Liver (tissue), 9 donors: ENCODE data around the gene BDH1. TPM values are rescaled to one million over a fixed set of nuclear protein-coding genes. Genes with fewer than 3 reads are reported as not detected.
"Not testable (repeated sequence)": the region's sequence is repeated elsewhere in the genome, so short reads cannot be mapped to it uniquely, and the experiment has no call there.

Experiments used
- DNase-seq: peaks from one replicate; pipeline ENCODE4 v3.0.0-alpha.2; 2017; ENCODE audit warnings: low spot score
- H3K27ac ChIP-seq, 2 donors: one replicate each; pipeline ENCODE4 v1.7.0; 2013; ENCODE audit warnings: inconsistent platforms in 2 of 2, low read length in 2 of 2, control low read depth in 1 of 2, low read depth in 1 of 2, mild to moderate bottlenecking in 1 of 2
- H3K27me3 ChIP-seq, 4 donors: one replicate each; pipeline versions ENCODE4 v1.6.1 to v1.7.0; 2013; ENCODE audit warnings: low read length in 3 of 4, inconsistent platforms in 1 of 4, mild to moderate bottlenecking in 1 of 4, moderate library complexity in 1 of 4; ENCODE audit not compliant: control insufficient read depth in 4 of 4, insufficient read depth in 4 of 4
- H3K36me3 ChIP-seq, 4 donors: one replicate each; pipeline versions ENCODE4 v1.6.1 to v1.7.0; 2013; ENCODE audit warnings: low read length in 3 of 4, mild to moderate bottlenecking in 3 of 4, low read depth in 1 of 4, moderate library complexity in 1 of 4; ENCODE audit not compliant: control insufficient read depth in 4 of 4, insufficient read depth in 3 of 4
- H3K4me1 ChIP-seq, 4 donors: one replicate each; pipeline versions ENCODE4 v1.6.1 to v1.7.0; 2013; ENCODE audit warnings: low read length in 3 of 4, mild to moderate bottlenecking in 3 of 4, moderate library complexity in 1 of 4; ENCODE audit not compliant: control insufficient read depth in 4 of 4, insufficient read depth in 4 of 4
- H3K4me3 ChIP-seq, 3 donors: one replicate each; pipeline versions ENCODE4 v1.6.1 to v1.7.0; 2013; ENCODE audit warnings: low read length in 3 of 3, control low read depth in 1 of 3, low read depth in 1 of 3, mild to moderate bottlenecking in 1 of 3
- H3K9ac ChIP-seq, 2 donors: one replicate each; pipeline ENCODE4 v1.7.0; 2013; ENCODE audit warnings: low read length in 2 of 2, mild to moderate bottlenecking in 2 of 2, moderate library complexity in 2 of 2, control low read depth in 1 of 2, low read depth in 1 of 2
- H3K9me3 ChIP-seq, 4 donors: one replicate each; pipeline versions ENCODE4 v1.6.1 to v1.7.0; 2013; ENCODE audit warnings: low read length in 3 of 4; ENCODE audit not compliant: control insufficient read depth in 4 of 4
- EGR1 ChIP-seq, 2 donors: IDR thresholded peaks; 2 replicates each; pipeline ENCODE4 v1.6.1; 2016 to 2018; ENCODE audit warnings: antibody characterized with exemption in 2 of 2, low read depth in 2 of 2
- FOXA1 ChIP-seq: IDR thresholded peaks from 2 replicates; pipeline ENCODE4 v1.6.1; 2016; ENCODE audit warnings: antibody characterized with exemption
- FOXA2 ChIP-seq: IDR thresholded peaks from 2 replicates; pipeline ENCODE4 v1.6.1; 2016; ENCODE audit warnings: antibody characterized with exemption
- GABPA ChIP-seq, 2 donors: IDR thresholded peaks in 1 of 2; conservative IDR thresholded peaks in 1 of 2; 2 replicates each; pipeline ENCODE4 v1.6.1; 2016; ENCODE audit warnings: antibody characterized with exemption in 2 of 2, mild to moderate bottlenecking in 1 of 2, moderate library complexity in 1 of 2
- HNF4A ChIP-seq, 2 donors: conservative IDR thresholded peaks; 2 replicates each; pipeline ENCODE4 v1.6.1; 2016; ENCODE audit warnings: antibody characterized with exemption in 2 of 2, mild to moderate bottlenecking in 2 of 2
- HNF4G ChIP-seq: IDR thresholded peaks from 2 replicates; pipeline ENCODE4 v1.6.1; 2016; ENCODE audit warnings: antibody characterized with exemption
- JUND ChIP-seq, 2 donors: IDR thresholded peaks; 2 replicates each; pipeline ENCODE4 v1.6.1; 2016; ENCODE audit warnings: antibody characterized with exemption in 2 of 2
- NR2F2 ChIP-seq: IDR thresholded peaks from 2 replicates; pipeline ENCODE4 v1.6.1; 2016; ENCODE audit warnings: antibody characterized with exemption
- RAD21 ChIP-seq, 2 donors: IDR thresholded peaks; 2 replicates each; pipeline ENCODE4 v1.6.1; 2016; ENCODE audit warnings: antibody characterized with exemption in 2 of 2, mild to moderate bottlenecking in 2 of 2
- RXRA ChIP-seq, 2 donors: IDR thresholded peaks; 2 replicates each; pipeline ENCODE4 v1.6.1; 2017 to 2018; ENCODE audit warnings: antibody characterized with exemption in 2 of 2, mild to moderate bottlenecking in 1 of 2
- SP1 ChIP-seq: IDR thresholded peaks from 2 replicates; pipeline ENCODE4 v1.6.1; 2018; ENCODE audit warnings: antibody characterized with exemption, mild to moderate bottlenecking
- TAF1 ChIP-seq: conservative IDR thresholded peaks from 2 replicates; pipeline ENCODE4 v1.6.1; 2016; ENCODE audit warnings: antibody characterized with exemption, mild to moderate bottlenecking
- YY1 ChIP-seq: IDR thresholded peaks from 2 replicates; pipeline ENCODE4 v1.6.1; 2016; ENCODE audit warnings: antibody characterized with exemption, mild to moderate bottlenecking
- WGBS: extraction: QIAGEN DNeasy Blood & Tissue Kit; methylation state at CpG from one replicate; pipeline ENCODE4 v1.1.7; 2013; 5-methylcytosine and 5-hydroxymethylcytosine counted together
- polyA plus RNA-seq, 2 donors: library from polyadenylated mRNA; stranded (reverse) in 1 of 2; unstranded in 1 of 2; fragments of 200-250 nt in 1 of 2; fragments of >200 nt in 1 of 2; fragmentation: Nextera tagmentation in 1 of 2; extraction: Ambion mirVana in 1 of 2; gene quantifications; one replicate each; pipeline versions ENCODE4 v1.2.1 to v1.2.3, GENCODE V29; 2013 to 2015
- total RNA-seq, 2 donors: library from RNA; depleted of rRNA; stranded (reverse); fragments of >200 nt; gene quantifications; one replicate each; pipeline ENCODE4 v1.2.3, GENCODE V29; 2014
- TF ChIP-seq, protein P1 (sequence below): IDR thresholded peaks from 2 replicates; pipeline ENCODE4 v1.6.1; 2016; ENCODE audit warnings: antibody characterized with exemption
- TF ChIP-seq, protein P2 (sequence below): fragments of 150-350 bp; IDR thresholded peaks from 2 replicates; pipeline ENCODE4 v1.5.1; 2017; ENCODE audit warnings: improper control_type of control experiment, low read depth, low read length; ENCODE audit not compliant: missing input control
- TF ChIP-seq, protein P3 (sequence below): IDR thresholded peaks from 2 replicates; pipeline ENCODE4 v1.6.1; 2016; ENCODE audit warnings: antibody characterized with exemption, mild to moderate bottlenecking
- TF ChIP-seq, protein P4 (sequence below): IDR thresholded peaks from 2 replicates; pipeline ENCODE4 v1.6.1; 2016; ENCODE audit warnings: antibody characterized with exemption
- TF ChIP-seq, protein P5 (sequence below): IDR thresholded peaks from 2 replicates; pipeline ENCODE4 v1.6.1; 2016; ENCODE audit warnings: antibody characterized with exemption
- donor health status: healthy.
- donor health status: healthy.
- donor health status: healthy.
- donor health status: healthy.
- donor health status: healthy.

The BDH1 gene
- total and polyA plus RNA-seq, 4 donors: 49.4 to 268 (median 177) TPM

DNA sequence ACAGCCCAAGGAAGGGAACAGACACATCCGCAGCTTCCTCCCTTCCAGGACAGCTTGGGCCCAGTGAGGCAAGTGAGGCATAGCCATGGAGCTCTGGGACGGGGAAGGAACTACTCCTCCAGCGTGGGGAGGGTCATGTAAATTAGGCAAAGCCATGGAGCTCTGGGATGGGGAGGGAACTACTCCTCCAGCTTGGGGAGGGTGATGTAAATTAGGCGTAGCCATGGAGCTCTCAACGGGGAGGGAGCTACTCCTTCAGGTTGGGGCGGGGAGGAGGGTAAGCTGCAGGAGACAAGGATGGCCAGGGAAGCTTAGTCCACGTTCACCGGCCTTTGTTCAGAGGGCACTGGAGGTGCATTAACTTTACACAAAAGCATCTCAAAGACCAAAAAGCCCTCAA, 21.1 kb upstream of the BDH1 start:
- Histone ChIP-seq H3K9me3 (no peaks in the 10 kb centered on the region), H3K27ac (no peak overlapping the region), H3K27me3 (no peaks in the 10 kb centered on the region), H3K9ac (no peak overlapping the region), H3K36me3 (no peaks in the 10 kb centered on the region), H3K4me3 (no peak overlapping the region), H3K4me1 (peaks cover 0 to 21% (median 13%) of the 10 kb centered on the region in 4 donors)
- peak; percentile 28 for DNase-seq
- WGBS: 91% methylated on average over 8 of the region's 8 CpGs
- TF ChIP-seq HNF4A (conservative IDR thresholded peaks at IDR 0.05): no peak
- TF ChIP-seq, protein P1, sequence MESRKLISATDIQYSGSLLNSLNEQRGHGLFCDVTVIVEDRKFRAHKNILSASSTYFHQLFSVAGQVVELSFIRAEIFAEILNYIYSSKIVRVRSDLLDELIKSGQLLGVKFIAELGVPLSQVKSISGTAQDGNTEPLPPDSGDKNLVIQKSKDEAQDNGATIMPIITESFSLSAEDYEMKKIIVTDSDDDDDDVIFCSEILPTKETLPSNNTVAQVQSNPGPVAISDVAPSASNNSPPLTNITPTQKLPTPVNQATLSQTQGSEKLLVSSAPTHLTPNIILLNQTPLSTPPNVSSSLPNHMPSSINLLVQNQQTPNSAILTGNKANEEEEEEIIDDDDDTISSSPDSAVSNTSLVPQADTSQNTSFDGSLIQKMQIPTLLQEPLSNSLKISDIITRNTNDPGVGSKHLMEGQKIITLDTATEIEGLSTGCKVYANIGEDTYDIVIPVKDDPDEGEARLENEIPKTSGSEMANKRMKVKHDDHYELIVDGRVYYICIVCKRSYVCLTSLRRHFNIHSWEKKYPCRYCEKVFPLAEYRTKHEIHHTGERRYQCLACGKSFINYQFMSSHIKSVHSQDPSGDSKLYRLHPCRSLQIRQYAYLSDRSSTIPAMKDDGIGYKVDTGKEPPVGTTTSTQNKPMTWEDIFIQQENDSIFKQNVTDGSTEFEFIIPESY: no peak
- TF ChIP-seq FOXA1: no peak
- TF ChIP-seq, protein P2, sequence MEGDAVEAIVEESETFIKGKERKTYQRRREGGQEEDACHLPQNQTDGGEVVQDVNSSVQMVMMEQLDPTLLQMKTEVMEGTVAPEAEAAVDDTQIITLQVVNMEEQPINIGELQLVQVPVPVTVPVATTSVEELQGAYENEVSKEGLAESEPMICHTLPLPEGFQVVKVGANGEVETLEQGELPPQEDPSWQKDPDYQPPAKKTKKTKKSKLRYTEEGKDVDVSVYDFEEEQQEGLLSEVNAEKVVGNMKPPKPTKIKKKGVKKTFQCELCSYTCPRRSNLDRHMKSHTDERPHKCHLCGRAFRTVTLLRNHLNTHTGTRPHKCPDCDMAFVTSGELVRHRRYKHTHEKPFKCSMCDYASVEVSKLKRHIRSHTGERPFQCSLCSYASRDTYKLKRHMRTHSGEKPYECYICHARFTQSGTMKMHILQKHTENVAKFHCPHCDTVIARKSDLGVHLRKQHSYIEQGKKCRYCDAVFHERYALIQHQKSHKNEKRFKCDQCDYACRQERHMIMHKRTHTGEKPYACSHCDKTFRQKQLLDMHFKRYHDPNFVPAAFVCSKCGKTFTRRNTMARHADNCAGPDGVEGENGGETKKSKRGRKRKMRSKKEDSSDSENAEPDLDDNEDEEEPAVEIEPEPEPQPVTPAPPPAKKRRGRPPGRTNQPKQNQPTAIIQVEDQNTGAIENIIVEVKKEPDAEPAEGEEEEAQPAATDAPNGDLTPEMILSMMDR: no peak
- no peak for TF ChIP-seq YY1
- TF ChIP-seq FOXA2: no peak
- no peak for TF ChIP-seq SP1
- TF ChIP-seq, protein P3, sequence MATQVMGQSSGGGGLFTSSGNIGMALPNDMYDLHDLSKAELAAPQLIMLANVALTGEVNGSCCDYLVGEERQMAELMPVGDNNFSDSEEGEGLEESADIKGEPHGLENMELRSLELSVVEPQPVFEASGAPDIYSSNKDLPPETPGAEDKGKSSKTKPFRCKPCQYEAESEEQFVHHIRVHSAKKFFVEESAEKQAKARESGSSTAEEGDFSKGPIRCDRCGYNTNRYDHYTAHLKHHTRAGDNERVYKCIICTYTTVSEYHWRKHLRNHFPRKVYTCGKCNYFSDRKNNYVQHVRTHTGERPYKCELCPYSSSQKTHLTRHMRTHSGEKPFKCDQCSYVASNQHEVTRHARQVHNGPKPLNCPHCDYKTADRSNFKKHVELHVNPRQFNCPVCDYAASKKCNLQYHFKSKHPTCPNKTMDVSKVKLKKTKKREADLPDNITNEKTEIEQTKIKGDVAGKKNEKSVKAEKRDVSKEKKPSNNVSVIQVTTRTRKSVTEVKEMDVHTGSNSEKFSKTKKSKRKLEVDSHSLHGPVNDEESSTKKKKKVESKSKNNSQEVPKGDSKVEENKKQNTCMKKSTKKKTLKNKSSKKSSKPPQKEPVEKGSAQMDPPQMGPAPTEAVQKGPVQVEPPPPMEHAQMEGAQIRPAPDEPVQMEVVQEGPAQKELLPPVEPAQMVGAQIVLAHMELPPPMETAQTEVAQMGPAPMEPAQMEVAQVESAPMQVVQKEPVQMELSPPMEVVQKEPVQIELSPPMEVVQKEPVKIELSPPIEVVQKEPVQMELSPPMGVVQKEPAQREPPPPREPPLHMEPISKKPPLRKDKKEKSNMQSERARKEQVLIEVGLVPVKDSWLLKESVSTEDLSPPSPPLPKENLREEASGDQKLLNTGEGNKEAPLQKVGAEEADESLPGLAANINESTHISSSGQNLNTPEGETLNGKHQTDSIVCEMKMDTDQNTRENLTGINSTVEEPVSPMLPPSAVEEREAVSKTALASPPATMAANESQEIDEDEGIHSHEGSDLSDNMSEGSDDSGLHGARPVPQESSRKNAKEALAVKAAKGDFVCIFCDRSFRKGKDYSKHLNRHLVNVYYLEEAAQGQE: no peak
- TF ChIP-seq EGR1 (IDR thresholded peaks at IDR 0.05; ENCODE audit: low read depth in 2 of 2): no peak
- no peak for TF ChIP-seq RAD21 (IDR thresholded peaks at IDR 0.05)

DNA sequence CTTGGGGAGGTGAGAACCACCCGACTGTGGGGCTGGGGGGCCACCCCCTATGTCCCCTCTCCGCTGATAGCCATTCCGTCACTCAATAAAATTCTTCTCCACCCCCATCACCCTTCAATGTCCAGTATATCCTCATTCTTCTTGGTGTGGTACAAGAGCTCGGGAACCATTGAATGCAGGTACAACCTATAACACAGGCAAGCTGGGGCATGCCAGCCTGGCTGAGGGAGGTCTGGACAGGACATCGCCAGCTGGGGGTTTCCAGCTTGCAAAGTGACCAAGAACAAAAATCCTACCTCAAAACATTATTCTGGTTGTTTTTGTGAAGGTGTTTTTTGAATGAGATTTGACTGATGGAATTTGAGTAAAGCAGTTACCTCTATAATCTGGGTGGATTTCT, 19.6 kb upstream of the BDH1 start:
- Histone ChIP-seq H3K4me3 (no peak overlapping the region), H3K9ac (no peak overlapping the region), H3K36me3 (no peaks in the 10 kb centered on the region), H3K9me3 (no peaks in the 10 kb centered on the region), H3K27me3 (no peaks in the 10 kb centered on the region), H3K27ac (no peak overlapping the region), H3K4me1 (peaks cover under 1 to 35% (median 19%) of the 10 kb centered on the region in 4 donors)
- no peak for DNase-seq
- TF ChIP-seq HNF4G: no peak
- TF ChIP-seq, protein P4, sequence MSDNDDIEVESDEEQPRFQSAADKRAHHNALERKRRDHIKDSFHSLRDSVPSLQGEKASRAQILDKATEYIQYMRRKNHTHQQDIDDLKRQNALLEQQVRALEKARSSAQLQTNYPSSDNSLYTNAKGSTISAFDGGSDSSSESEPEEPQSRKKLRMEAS: no peak
- no peak for TF ChIP-seq NR2F2
- no peak for TF ChIP-seq RAD21 (IDR thresholded peaks at IDR 0.05)
- TF ChIP-seq, protein P2: no peak
- no peak for TF ChIP-seq FOXA1
- no peak for TF ChIP-seq RXRA (IDR thresholded peaks at IDR 0.05)
- TF ChIP-seq GABPA (IDR thresholded peaks at IDR 0.05 in 1 of 2, conservative IDR thresholded peaks at IDR 0.05 in 1 of 2): no peak
- TF ChIP-seq YY1: no peak
- no peak for TF ChIP-seq TAF1
- no peak for TF ChIP-seq JUND (IDR thresholded peaks at IDR 0.05)
- TF ChIP-seq, protein P5, sequence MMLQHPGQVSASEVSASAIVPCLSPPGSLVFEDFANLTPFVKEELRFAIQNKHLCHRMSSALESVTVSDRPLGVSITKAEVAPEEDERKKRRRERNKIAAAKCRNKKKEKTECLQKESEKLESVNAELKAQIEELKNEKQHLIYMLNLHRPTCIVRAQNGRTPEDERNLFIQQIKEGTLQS: no peak
- no peak for TF ChIP-seq EGR1 (IDR thresholded peaks at IDR 0.05; ENCODE audit: low read depth in 2 of 2)
- WGBS: 97% methylated on average over 5 of the region's 5 CpGs

DNA sequence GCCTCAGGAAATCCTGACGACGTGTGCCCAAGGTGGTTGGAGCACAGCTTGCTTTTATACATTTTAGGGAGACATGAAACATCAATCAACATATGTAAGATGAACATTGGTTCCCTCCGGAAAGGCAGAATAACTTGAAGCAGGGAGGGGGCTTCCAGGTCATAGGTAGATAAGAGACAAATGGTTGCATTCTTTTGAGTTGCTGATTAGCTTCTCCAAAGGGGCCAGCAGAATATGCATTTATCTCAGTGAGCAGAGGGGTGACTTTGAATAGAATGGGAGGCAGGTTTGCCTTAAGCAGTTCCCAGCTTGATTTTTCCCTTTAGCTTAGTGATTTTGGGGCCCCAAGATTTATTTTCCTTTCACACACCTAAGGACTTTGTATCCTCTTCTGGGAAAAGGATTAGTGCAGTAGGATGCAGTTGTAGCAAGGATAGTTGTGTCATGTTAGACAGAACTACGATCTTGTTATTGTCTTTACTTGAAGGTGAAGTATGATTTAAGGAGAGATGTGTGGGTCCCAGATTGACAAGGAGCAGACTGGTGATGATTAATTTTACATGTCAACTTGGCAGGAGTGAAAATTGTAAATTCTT, 18.7 kb upstream of the BDH1 start:
- not testable (repeated sequence) for H3K36me3 ChIP-seq, H3K9me3 ChIP-seq, DNase-seq, H3K9ac ChIP-seq, H3K4me3 ChIP-seq, H3K27me3 ChIP-seq, H3K27ac ChIP-seq
- WGBS: 44% methylated on average over 4 of the region's 4 CpGs
- peaks cover 2 to 41% (median 23%) of the 10 kb centered on the region in 4 donors for H3K4me1 ChIP-seq
